ENCODE measurements around the gene ELOVL5.

ELOVL5 gene

GRCh38 chr6:53230775-53231467, 117.8 kb downstream of the ELOVL5 start:
- no peaks in the 10 kb centered on the region for H3K27me3 ChIP-seq (ENCODE audit: control insufficient read depth, insufficient read depth, low read length, poor library complexity, severe bottlenecking)

GRCh38 chr6:53227847-53228246, 120.9 kb downstream of the ELOVL5 start:
- H3K9me3 ChIP-seq (ENCODE audit: control insufficient read depth, low read length), result no peaks in the 10 kb centered on the region
- no peak overlapping the region for H3K4me3 ChIP-seq (ENCODE audit: insufficient read depth, low read depth, low read length)
- 91 to 97% methylated on average over 3 of the region's 3 CpGs for WGBS, 2 experiments
- H3K4me1 ChIP-seq (ENCODE audit: control insufficient read depth, insufficient read depth, low read length), result no peaks in the 10 kb centered on the region
- H3K27me3 ChIP-seq (ENCODE audit: control insufficient read depth, insufficient read depth, low read length, poor library complexity, severe bottlenecking), result no peaks in the 10 kb centered on the region
- no peak overlapping the region for H3K27ac ChIP-seq (ENCODE audit: insufficient read depth, low read depth, low read length, poor library complexity, severe bottlenecking)
- no peaks in the 10 kb centered on the region for H3K36me3 ChIP-seq (ENCODE audit: control insufficient read depth, insufficient read depth, low read length)

More at GRCh38 chr6:53230775-53231467, 117.8 kb downstream of the ELOVL5 start:
- no peaks in the 10 kb centered on the region for H3K9me3 ChIP-seq (ENCODE audit: control insufficient read depth, low read length)
- no peaks in the 10 kb centered on the region for H3K36me3 ChIP-seq (ENCODE audit: control insufficient read depth, insufficient read depth, low read length)
- no peaks in the 10 kb centered on the region for H3K4me1 ChIP-seq (ENCODE audit: control insufficient read depth, insufficient read depth, low read length)
- 90 to 92% methylated on average over 10 of the region's 10 CpGs for WGBS, 2 experiments
- H3K27ac ChIP-seq (ENCODE audit: insufficient read depth, low read depth, low read length, poor library complexity, severe bottlenecking), result no peak overlapping the region
- H3K4me3 ChIP-seq (ENCODE audit: insufficient read depth, low read depth, low read length), result no peak overlapping the region

GRCh38 chr6:53220605-53221004, 128.1 kb downstream of the ELOVL5 start:
- no peaks in the 10 kb centered on the region for H3K4me1 ChIP-seq (ENCODE audit: control insufficient read depth, insufficient read depth, low read length)
- no peaks in the 10 kb centered on the region for H3K9me3 ChIP-seq (ENCODE audit: control insufficient read depth, low read length)
- no peak overlapping the region for H3K27ac ChIP-seq (ENCODE audit: insufficient read depth, low read depth, low read length, poor library complexity, severe bottlenecking)
- H3K36me3 ChIP-seq (ENCODE audit: control insufficient read depth, insufficient read depth, low read length), result no peaks in the 10 kb centered on the region
- H3K4me3 ChIP-seq (ENCODE audit: insufficient read depth, low read depth, low read length), result no peak overlapping the region
- H3K27me3 ChIP-seq (ENCODE audit: control insufficient read depth, insufficient read depth, low read length, poor library complexity, severe bottlenecking), result no peaks in the 10 kb centered on the region

Measured in ectodermal cell (in vitro differentiated cells).